IMR-90 (cell line): ENCODE measurements around the gene CAPRIN1. TPM values are rescaled to one million over a fixed set of nuclear protein-coding genes. Genes with fewer than 3 reads are reported as not detected.

Source experiments
- ATAC-seq: fragments of 200-7000 bp; cut with Tn5 transposase; 2 replicates; pipeline ENCODE4 v1.9.1; 2020; ENCODE audit warnings: low read depth, mild to moderate bottlenecking, moderate library complexity
- BruUV-seq: library from RNA; stranded (reverse); fragments of 400-500 nt; replicated peaks from 2 replicates; lab custom pipeline; 2021; lab: Mats Ljungman, UMichigan
- CTCF ChIA-PET: fragments of 300-600 bp; formaldehyde crosslinking; extraction: SDS; loops from one replicate; lab custom pipeline; 2021; ENCODE audit warnings: antibody characterized with exemption; lab: Yijun Ruan, JAX
- POLR2A ChIA-PET: fragments of 300-600 bp; sonication (Branson Sonifier 250); formaldehyde crosslinking; loops from one replicate; lab custom pipeline; 2022; ENCODE audit warnings: antibody characterized with exemption; ENCODE audit not compliant: unreplicated experiment; lab: Charles Lee
- DNase-seq: peaks from one replicate; pipeline ENCODE4 v3.0.0; 2013
- H2AFZ ChIP-seq: replicated peaks from 2 replicates; pipeline ENCODE3; 2013; ENCODE audit warnings: low read length, mild to moderate bottlenecking; ENCODE audit not compliant: poor library complexity
- H2AK5ac ChIP-seq: 2 replicates; pipeline ENCODE4 v1.6.1; 2013; ENCODE audit warnings: low read depth, low read length, inconsistent platforms
- H2AK9ac ChIP-seq: replicated peaks from 2 replicates; pipeline ENCODE3; 2013; ENCODE audit warnings: mild to moderate bottlenecking, low read depth, low read length, moderate library complexity; ENCODE audit not compliant: poor library complexity
- H2BK120ac ChIP-seq: 2 replicates; pipeline ENCODE4 v1.6.1; 2013; ENCODE audit warnings: low read depth, low read length, inconsistent platforms
- H2BK15ac ChIP-seq: 3 replicates; pipeline ENCODE4 v1.6.1; 2013; ENCODE audit warnings: low read depth, low read length, inconsistent platforms
- H2BK20ac ChIP-seq: 2 replicates; pipeline ENCODE4 v1.6.1; 2013; ENCODE audit warnings: low read depth, mild to moderate bottlenecking, inconsistent platforms, low read length, moderate library complexity
- H2BK5ac ChIP-seq: 2 replicates; pipeline ENCODE4 v1.6.1; 2013; ENCODE audit warnings: mild to moderate bottlenecking, low read depth, low read length, inconsistent platforms; ENCODE audit not compliant: poor library complexity, severe bottlenecking
- H3K14ac ChIP-seq: replicated peaks from 2 replicates; pipeline ENCODE4 v1.6.1; 2013; ENCODE audit warnings: low read depth, low read length, inconsistent platforms
- H3K18ac ChIP-seq: 2 replicates; pipeline ENCODE4 v1.6.1; 2013; ENCODE audit warnings: low read depth, low read length, control low read depth
- H3K23ac ChIP-seq: 2 replicates; pipeline ENCODE4 v1.6.1; 2013; ENCODE audit warnings: low read depth, low read length, inconsistent platforms
- H3K27ac ChIP-seq: 2 replicates; pipeline ENCODE4 v1.5.1; 2013; ENCODE audit warnings: mild to moderate bottlenecking, control low read depth, low read length; ENCODE audit not compliant: insufficient read depth
- H3K27me3 ChIP-seq: 2 replicates; pipeline ENCODE4 v1.6.1; 2013; ENCODE audit warnings: low read length; ENCODE audit not compliant: control insufficient read depth, insufficient read depth
- H3K36me3 ChIP-seq: 2 replicates; pipeline ENCODE4 v1.6.1; 2013; ENCODE audit warnings: low read length, mixed read lengths; ENCODE audit not compliant: control insufficient read depth, insufficient read depth
- H3K4ac ChIP-seq: 2 replicates; pipeline ENCODE4 v1.6.1; 2013; ENCODE audit warnings: low read depth, low read length, inconsistent platforms
- H3K4me1 ChIP-seq: 2 replicates; pipeline ENCODE4 v1.6.1; 2013; ENCODE audit warnings: low read length, mixed read lengths; ENCODE audit not compliant: control insufficient read depth, insufficient read depth
- H3K4me2 ChIP-seq: 2 replicates; pipeline ENCODE4 v1.6.1; 2013; ENCODE audit warnings: low read depth, mild to moderate bottlenecking, control low read depth, low read length, moderate library complexity
- H3K4me3 ChIP-seq: 2 replicates; pipeline ENCODE4 v1.5.1; 2013; ENCODE audit warnings: low read depth, mild to moderate bottlenecking, control low read depth, low read length, moderate library complexity; ENCODE audit not compliant: insufficient read depth
- H3K56ac ChIP-seq: 2 replicates; pipeline ENCODE4 v1.6.1; 2013; ENCODE audit warnings: low read length, inconsistent platforms; ENCODE audit not compliant: insufficient read depth; ENCODE audit errors: extremely low read depth
- H3K79me1 ChIP-seq, 2 experiments: 2 replicates each; pipeline ENCODE4 v1.6.1; 2013; ENCODE audit warnings: low read length in 2 of 2, inconsistent platforms in 1 of 2, low read depth in 1 of 2
- H3K9ac ChIP-seq: 2 replicates; pipeline ENCODE4 v1.6.1; 2013; ENCODE audit warnings: low read depth, low read length, control low read depth
- H3K9me1 ChIP-seq: 2 replicates; pipeline ENCODE4 v1.6.1; 2013; ENCODE audit warnings: low read length, inconsistent platforms; ENCODE audit not compliant: insufficient read depth
- H3K9me3 ChIP-seq: 2 replicates; pipeline ENCODE4 v1.6.1; 2013; ENCODE audit warnings: low read length; ENCODE audit not compliant: control insufficient read depth, insufficient read depth
- H4K20me1 ChIP-seq: 2 replicates; pipeline ENCODE4 v1.6.1; 2013; ENCODE audit warnings: low read length, inconsistent platforms; ENCODE audit not compliant: insufficient read depth
- H4K5ac ChIP-seq: 2 replicates; pipeline ENCODE4 v1.6.1; 2013; ENCODE audit warnings: mild to moderate bottlenecking, low read depth, low read length, control low read depth
- H4K8ac ChIP-seq, 2 experiments: 2 replicates each; pipeline ENCODE4 v1.6.1; 2013; ENCODE audit warnings: low read depth in 2 of 2, low read length in 2 of 2, control low read depth in 1 of 2, inconsistent platforms in 1 of 2
- H4K91ac ChIP-seq: 2 replicates; pipeline ENCODE4 v1.6.1; 2013; ENCODE audit warnings: low read depth, low read length, inconsistent platforms; ENCODE audit not compliant: insufficient read depth
- BHLHE40 ChIP-seq: fragments of 150-350 bp; IDR thresholded peaks from 2 replicates; pipeline ENCODE4 v1.6.1; 2016; ENCODE audit warnings: mild to moderate bottlenecking, low read depth, low read length
- CTCF ChIP-seq: conservative IDR thresholded peaks from 2 replicates; pipeline ENCODE4 v1.5.1; 2012; ENCODE audit warnings: mild to moderate bottlenecking, low read depth, low read length, improper control_type of control experiment
- FOS ChIP-seq: fragments of 150-350 bp; IDR thresholded peaks from 2 replicates; pipeline ENCODE4 v1.6.1; 2016; ENCODE audit warnings: low read depth, low read length
- MAFK ChIP-seq: IDR thresholded peaks from 2 replicates; pipeline ENCODE4 v1.6.1; 2012; ENCODE audit warnings: low read depth, low read length, improper control_type of control experiment
- NFE2L2 ChIP-seq: fragments of 150-350 bp; IDR thresholded peaks from 2 replicates; pipeline ENCODE4 v1.6.1; 2016; ENCODE audit warnings: low read depth, mild to moderate bottlenecking, low read length
- RAD21 ChIP-seq: IDR thresholded peaks from 2 replicates; pipeline ENCODE4 v1.6.1; 2012; ENCODE audit warnings: low read length, improper control_type of control experiment
- RCOR1 ChIP-seq: IDR thresholded peaks from 2 replicates; pipeline ENCODE4 v1.6.1; 2012; ENCODE audit warnings: mild to moderate bottlenecking, low read length, improper control_type of control experiment; ENCODE audit not compliant: insufficient replicate concordance
- RFX5 ChIP-seq: IDR thresholded peaks from 2 replicates; pipeline ENCODE4 v1.8.0; 2012; ENCODE audit warnings: low read depth, mild to moderate bottlenecking, low read length, moderate library complexity
- SMC3 ChIP-seq: fragments of 150-350 bp; IDR thresholded peaks from 2 replicates; pipeline ENCODE4 v1.6.1; 2016; ENCODE audit warnings: low read depth, mild to moderate bottlenecking, antibody characterized with exemption, low read length, moderate library complexity
- WGBS, 2 experiments: methylation state at CpG; one replicate each; pipeline versions ENCODE4 v1.1.5 to v1.1.7; 2013; ENCODE audit warnings: missing lambda C conversion rate in 2 of 2; ENCODE audit not compliant: insufficient read length in 1 of 2; ENCODE audit errors: extremely low coverage in 2 of 2; 5-methylcytosine and 5-hydroxymethylcytosine counted together
- dilution Hi-C: fragments of 300-500 bp; cut with HindIII; formaldehyde crosslinking; loops from one replicate; pipeline ENCODE4 v1.14.3; 2018; ENCODE audit warnings: low sequenced_read_pairs; ENCODE audit not compliant: unreplicated experiment
- in situ Hi-C: fragments of 300-500 bp; cut with MboI; formaldehyde crosslinking; loops from 3 replicates; pipeline ENCODE4 v1.14.3; 2019; ENCODE audit warnings: low sequenced_read_pairs, inconsistent platforms, mixed read lengths
- intact Hi-C: fragments of 100-400 bp; cut with micrococcal nuclease; formaldehyde crosslinking; loops from 2 replicates; pipeline ENCODE4 v1.10.0; 2022
- polyA plus RNA-seq, 3 experiments: library from polyadenylated mRNA; depleted of rRNA; stranded (reverse); fragments of >200 nt; gene quantifications; 2 replicates each; pipeline ENCODE4 v1.2.3, GENCODE V29; 2012; ENCODE audit warnings: low replicate concordance in 1 of 3
- total RNA-seq: library from RNA; depleted of rRNA; stranded (reverse); fragments of >200 nt; gene quantifications from 2 replicates; pipeline ENCODE4 v1.2.3, GENCODE V29; 2012
- TF ChIP-seq, protein P1 (sequence below): fragments of 150-350 bp; IDR thresholded peaks from 2 replicates; pipeline ENCODE4 v1.6.1; 2017; ENCODE audit warnings: mild to moderate bottlenecking, antibody characterized with exemption, low read length, low read depth

Gene CAPRIN1
- total and polyA plus RNA-seq, 2 of the 4 experiments (the other 2 are of a cell fraction), result 127 to 253 TPM

- no TSS peak for BruUV-seq
- no peak overlapping the region for H2BK20ac ChIP-seq
These were observed 47.3 kb downstream of the CAPRIN1 start for GRCh38 chr11:34098813-34099212.

More at GRCh38 chr11:34098813-34099212, 47.3 kb downstream of the CAPRIN1 start:
- Histone ChIP-seq H3K23ac (no peak overlapping the region), H3K4ac (no peak overlapping the region), H4K5ac (no peak overlapping the region), H3K4me1 (no peaks in the 10 kb centered on the region), H2BK5ac (no peak overlapping the region), H3K9me3 (no peaks in the 10 kb centered on the region), H3K4me3 (no peak overlapping the region), H3K27me3 (no peaks in the 10 kb centered on the region), H3K36me3 (peaks cover 39% of the 10 kb centered on the region), H3K9me1 (no peaks in the 10 kb centered on the region), H2AK9ac (no peak overlapping the region), H3K79me1 (peaks cover 9 to 13% of the 10 kb centered on the region in 2 experiments; a peak in 3 of 4 replicates), H2BK15ac (no peak overlapping the region), H3K4me2 (no peak overlapping the region), H2BK120ac (no peak overlapping the region), H4K20me1 (peaks cover 4% of the 10 kb centered on the region; the same call in 1 of the 2 replicates), H2AK5ac (no peak overlapping the region), H3K27ac (no peak overlapping the region), H2AFZ (no peak overlapping the region), H4K91ac (no peak overlapping the region), H3K56ac (no peak overlapping the region), H3K14ac (no peak overlapping the region), H3K18ac (no peak overlapping the region), H4K8ac (no peak overlapping the region), H3K9ac (no peak overlapping the region)
- ChIA-PET POLR2A (interaction anchor here (0.6 kb wide), 1 partner anchor 12 kb away, joined by 10 read pairs; no protein-coding TSS in a partner anchor), CTCF (no interaction called here)
- no peak for DNase-seq
- dilution Hi-C loops, result no loop called here
- TF ChIP-seq RAD21 (no peak), RCOR1 (no peak), RFX5 (no peak), MAFK (no peak), NFE2L2 (no peak), SMC3 (no peak), FOS (no peak), CTCF (no peak), BHLHE40 (no peak)
- TF ChIP-seq, protein P1, sequence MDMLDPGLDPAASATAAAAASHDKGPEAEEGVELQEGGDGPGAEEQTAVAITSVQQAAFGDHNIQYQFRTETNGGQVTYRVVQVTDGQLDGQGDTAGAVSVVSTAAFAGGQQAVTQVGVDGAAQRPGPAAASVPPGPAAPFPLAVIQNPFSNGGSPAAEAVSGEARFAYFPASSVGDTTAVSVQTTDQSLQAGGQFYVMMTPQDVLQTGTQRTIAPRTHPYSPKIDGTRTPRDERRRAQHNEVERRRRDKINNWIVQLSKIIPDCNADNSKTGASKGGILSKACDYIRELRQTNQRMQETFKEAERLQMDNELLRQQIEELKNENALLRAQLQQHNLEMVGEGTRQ, result no peak
- intact Hi-C loops, result no loop called here
- ATAC-seq, result no peak
- WGBS, 2 experiments, result no CpG with 5 or more reads among the region's 2 CpGs
- in situ Hi-C loops, result no loop called here
